GM19099 (cell line): Measurements from ENCODE around the gene PELO.

ENCODE experiments used
- POLR2A ChIP-seq: IDR thresholded peaks from 3 replicates; pipeline ENCODE4 v1.6.1; 2011; ENCODE audit warnings: low read depth; ENCODE audit not compliant: insufficient read length; ENCODE audit errors: extremely low read depth

Gene PELO

DNA sequence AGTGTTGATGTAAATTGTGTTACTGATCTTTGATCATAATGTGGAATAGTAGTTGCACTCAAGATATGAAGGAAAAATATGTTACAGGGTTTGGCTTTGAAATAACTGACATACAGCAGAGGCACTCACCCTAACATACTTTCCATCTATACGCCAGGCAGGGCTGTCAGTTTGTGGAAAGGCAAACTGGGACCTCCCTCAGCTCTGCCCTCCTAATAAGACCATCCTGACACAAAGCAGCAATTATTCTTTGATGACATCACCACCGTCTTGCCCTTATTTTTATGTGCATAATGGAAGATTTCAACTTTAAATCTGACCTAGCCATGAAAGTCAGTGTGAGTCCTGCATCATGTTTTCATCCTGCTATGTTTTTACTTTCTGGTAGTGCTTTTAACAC is 42.9 kb downstream of the PELO start:
- TF ChIP-seq POLR2A: no peak

GRCh38 chr5:52831786-52832511 is 44.2 kb downstream of the PELO start:
- TF ChIP-seq POLR2A: no peak

DNA sequence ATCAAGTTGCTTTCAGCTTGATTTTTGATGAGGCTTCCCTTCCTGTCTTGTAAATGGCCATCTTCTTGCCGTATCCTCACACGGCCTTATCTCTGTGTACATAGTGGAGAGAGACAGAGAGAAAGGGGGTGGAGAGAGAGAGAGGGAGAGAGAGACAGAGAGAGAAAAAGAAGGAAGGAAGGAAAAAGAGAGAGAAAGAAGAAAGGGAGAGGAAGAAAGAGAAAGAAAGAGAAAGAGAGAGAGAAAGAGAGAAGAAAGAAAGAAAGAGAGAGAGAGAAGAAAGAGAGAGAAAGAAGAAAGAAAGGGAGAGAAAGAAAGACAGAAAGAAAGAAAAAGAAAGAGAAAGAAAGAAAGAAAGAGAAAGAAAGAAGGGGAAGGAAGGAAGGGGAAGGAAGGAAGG is 46.6 kb downstream of the PELO start:
- no peak for TF ChIP-seq POLR2A

- TF ChIP-seq POLR2A: no peak
Observed at GRCh38 chr5:52837068-52837467, 49.4 kb downstream of the PELO start.
